ENCODE data around the gene PLEKHM2.

The PLEKHM2 gene

GRCh38 chr1:15765495-15766194 is 81.5 kb downstream of the PLEKHM2 start:
- no peak overlapping the region for H3K4me3 ChIP-seq (ENCODE audit: low read length)
- TF ChIP-seq ZNF274 (IDR thresholded peaks at IDR 0.05; ENCODE audit: low read depth, low read length): no peak

DNA sequence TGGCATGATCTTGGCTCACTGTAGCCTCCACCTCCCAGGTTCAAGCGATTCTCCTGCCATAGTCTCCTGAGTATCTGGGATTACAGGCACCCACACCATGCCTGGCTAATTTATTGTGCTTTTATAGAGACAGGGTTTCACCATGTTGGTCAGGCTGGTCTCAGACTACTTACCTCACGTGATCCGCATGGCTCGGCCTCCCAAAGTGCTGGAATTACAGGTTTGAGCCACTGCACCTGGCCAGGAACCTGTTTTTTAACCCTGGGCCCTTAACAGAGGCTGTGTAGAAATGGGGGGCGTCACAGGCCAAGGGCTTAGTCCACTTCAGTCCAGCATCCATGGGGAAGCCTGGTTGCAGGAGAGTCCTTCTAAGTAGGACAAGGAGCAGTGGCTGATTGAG is 83.8 kb downstream of the PLEKHM2 start:
- no peak for TF ChIP-seq ZNF274 (IDR thresholded peaks at IDR 0.05; ENCODE audit: low read depth, low read length)
- no peak overlapping the region for H3K4me3 ChIP-seq (ENCODE audit: low read length)

- no peak for TF ChIP-seq ZNF274 (IDR thresholded peaks at IDR 0.05; ENCODE audit: low read depth, low read length)
- H3K4me3 ChIP-seq (ENCODE audit: low read length): no peak overlapping the region
Measured at GRCh38 chr1:15768388-15768787, 84.3 kb downstream of the PLEKHM2 start.

DNA sequence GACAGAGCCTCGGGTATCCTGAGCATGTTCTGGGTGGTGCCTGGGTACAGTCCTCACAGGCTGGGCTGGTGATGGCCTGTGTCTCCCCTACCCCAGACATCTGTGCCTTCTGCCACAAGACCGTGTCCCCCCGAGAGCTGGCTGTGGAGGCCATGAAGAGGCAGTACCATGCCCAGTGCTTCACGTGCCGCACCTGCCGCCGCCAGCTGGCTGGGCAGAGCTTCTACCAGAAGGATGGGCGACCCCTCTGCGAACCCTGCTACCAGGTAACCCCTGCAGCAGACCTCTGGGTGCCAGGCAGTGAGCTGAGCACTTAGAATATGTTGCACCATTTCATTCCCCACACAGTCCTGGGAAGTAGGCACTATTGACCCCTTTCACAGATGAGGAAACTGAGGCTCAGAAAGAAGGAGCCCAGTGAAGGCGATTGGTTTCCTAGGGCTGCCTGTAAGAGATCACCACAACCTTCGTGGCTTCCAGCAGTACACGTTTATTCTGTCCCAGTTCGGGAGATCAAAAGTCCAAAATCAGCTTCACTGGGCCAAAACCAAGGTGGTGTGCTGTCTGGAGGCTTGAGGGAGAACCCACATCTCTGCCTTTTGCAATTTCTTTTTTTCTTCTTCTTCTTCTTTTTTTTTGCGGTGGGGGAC is 86.3 kb downstream of the PLEKHM2 start:
- TF ChIP-seq ZNF274 (IDR thresholded peaks at IDR 0.05; ENCODE audit: low read depth, low read length): no peak

DNA sequence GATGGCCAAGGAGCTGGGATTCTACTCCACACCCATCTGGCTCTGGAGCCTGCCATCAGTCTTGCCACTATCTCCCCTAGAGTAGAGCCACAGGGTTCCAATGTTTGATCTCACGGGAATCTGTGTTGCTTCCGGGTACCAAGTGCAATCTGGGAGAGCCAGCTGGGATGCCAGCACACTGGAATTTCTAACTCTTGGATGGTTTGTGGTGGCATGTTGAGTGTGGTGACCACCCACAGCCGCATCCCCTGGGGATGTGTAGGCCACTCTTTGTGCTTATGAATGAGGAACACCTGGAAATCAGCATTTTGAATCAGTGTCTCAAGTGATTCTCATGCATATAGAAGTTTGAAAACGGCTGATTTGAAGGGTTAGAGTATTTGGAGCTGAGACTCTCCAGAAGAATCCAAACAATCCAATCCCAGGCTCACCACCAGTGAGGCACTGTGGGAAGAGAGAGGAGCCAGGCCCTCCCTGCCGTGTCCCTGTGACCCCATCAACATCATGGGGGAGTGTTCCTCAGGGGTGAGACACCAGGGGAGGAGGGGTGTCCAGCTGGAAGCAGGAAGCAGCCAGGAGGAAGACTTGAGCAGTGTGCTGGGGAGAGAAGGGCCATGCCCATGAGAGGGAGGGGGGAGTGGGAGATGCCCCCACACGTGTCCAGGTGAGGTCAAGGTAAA is 87.9 kb downstream of the PLEKHM2 start:
- TF ChIP-seq ZNF274 (IDR thresholded peaks at IDR 0.05; ENCODE audit: low read depth, low read length): no peak
- no peak overlapping the region for H3K4me3 ChIP-seq (ENCODE audit: low read length)

More for the DNA sequence above, 86.3 kb downstream of the PLEKHM2 start:
- H3K4me3 ChIP-seq (ENCODE audit: low read length): no peak overlapping the region

GRCh38 chr1:15775706-15776105 is 91.6 kb downstream of the PLEKHM2 start:
- H3K4me3 ChIP-seq (ENCODE audit: low read length): no peak overlapping the region
- TF ChIP-seq ZNF274 (IDR thresholded peaks at IDR 0.05; ENCODE audit: low read depth, low read length): no peak

- no peak for TF ChIP-seq ZNF274 (IDR thresholded peaks at IDR 0.05; ENCODE audit: low read depth, low read length)
- H3K4me3 ChIP-seq (ENCODE audit: low read length): no peak overlapping the region
Measured at GRCh38 chr1:15777909-15778707, 94.0 kb downstream of the PLEKHM2 start.
